HEK293 (cell line): ENCODE results near the gene ATP4A.

Experiments
- CTCF ChIA-PET: fragments of 350-600 bp; formaldehyde crosslinking; extraction: SDS; loops from one replicate; lab custom pipeline; 2021; ENCODE audit warnings: antibody characterized with exemption; lab: Yijun Ruan, JAX
- POLR2A ChIA-PET: fragments of 300-600 bp; formaldehyde crosslinking; extraction: SDS; loops from one replicate; lab custom pipeline; 2020; ENCODE audit warnings: antibody characterized with exemption, inconsistent platforms; lab: Yijun Ruan, JAX
- H3K27ac ChIP-seq: fragments of 200-500 bp; sonication (Bioruptor generic); 2 replicates; pipeline ENCODE4 v1.5.1; 2014; ENCODE audit warnings: low read depth, low read length, control low read depth, inconsistent platforms; ENCODE audit errors: extremely low read depth
- H3K36me3 ChIP-seq, 2 experiments: fragments of 200-500 bp in 1 of 2; sonication (Bioruptor generic) in 1 of 2; 1 replicate in 1 of 2; 2 replicates in 1 of 2; pipeline ENCODE4 v1.5.1; 2014 to 2017; ENCODE audit warnings: inconsistent platforms in 2 of 2, low read length in 2 of 2; ENCODE audit not compliant: control insufficient read depth in 2 of 2, insufficient read depth in 1 of 2
- H3K4me1 ChIP-seq: fragments of 200-500 bp; sonication (Bioruptor generic); 2 replicates; pipeline ENCODE4 v1.5.1; 2014; ENCODE audit warnings: mild to moderate bottlenecking, low read length, inconsistent platforms; ENCODE audit not compliant: control insufficient read depth, insufficient read depth
- H3K4me3 ChIP-seq: 2 replicates; pipeline ENCODE4 v1.5.1; 2011; ENCODE audit warnings: low read depth, mild to moderate bottlenecking, control low read depth, low read length, moderate library complexity
- H3K9me3 ChIP-seq: fragments of 200-500 bp; sonication (Bioruptor generic); 2 replicates; pipeline ENCODE4 v1.5.1; 2014; ENCODE audit warnings: low read depth, low read length, inconsistent platforms; ENCODE audit not compliant: control insufficient read depth, insufficient read depth
- KLF8 ChIP-seq: fragments of 450-650 bp; formaldehyde crosslinking; IDR thresholded peaks from 2 replicates; pipeline ENCODE4 v1.5.1; 2016; ENCODE audit warnings: missing biosample characterization, missing genetic modification characterization
- KLF9 ChIP-seq: fragments of 450-650 bp; formaldehyde crosslinking; IDR thresholded peaks from 2 replicates; pipeline ENCODE4 v1.5.1; 2016; ENCODE audit warnings: missing biosample characterization, missing genetic modification characterization, low read depth
- SP2 ChIP-seq: fragments of 450-650 bp; formaldehyde crosslinking; IDR thresholded peaks from 2 replicates; pipeline ENCODE4 v1.5.1; 2016; ENCODE audit warnings: missing biosample characterization, missing genetic modification characterization
- ZNF132 ChIP-seq: fragments of 450-650 bp; formaldehyde crosslinking; IDR thresholded peaks from 2 replicates; pipeline ENCODE4 v1.5.1; 2017; ENCODE audit warnings: missing biosample characterization, missing genetic modification characterization, borderline replicate concordance
- ZNF146 ChIP-seq: fragments of 450-650 bp; formaldehyde crosslinking; IDR thresholded peaks from 2 replicates; pipeline ENCODE4 v1.5.1; 2016; ENCODE audit warnings: missing biosample characterization, missing genetic modification characterization
- ZNF2 ChIP-seq: fragments of 450-650 bp; formaldehyde crosslinking; IDR thresholded peaks from 2 replicates; pipeline ENCODE4 v1.5.1; 2016; ENCODE audit warnings: missing biosample characterization, missing genetic modification characterization
- ZNF335 ChIP-seq: fragments of 450-650 bp; formaldehyde crosslinking; conservative IDR thresholded peaks from 2 replicates; pipeline ENCODE4 v1.5.1; 2016; ENCODE audit warnings: missing biosample characterization, missing genetic modification characterization
- ZNF366 ChIP-seq: fragments of 450-650 bp; formaldehyde crosslinking; conservative IDR thresholded peaks from 2 replicates; pipeline ENCODE4 v1.5.1; 2016; ENCODE audit warnings: missing biosample characterization, missing genetic modification characterization
- ZNF664 ChIP-seq: fragments of 450-650 bp; formaldehyde crosslinking; IDR thresholded peaks from 2 replicates; pipeline ENCODE4 v1.5.1; 2016; ENCODE audit warnings: missing biosample characterization, missing genetic modification characterization
- ZNF768 ChIP-seq: fragments of 450-650 bp; formaldehyde crosslinking; IDR thresholded peaks from 2 replicates; pipeline ENCODE4 v1.5.1; 2018; ENCODE audit warnings: missing biosample characterization, mild to moderate bottlenecking, missing genetic modification characterization
- TF ChIP-seq, protein P1 (sequence below): fragments of 450-650 bp; formaldehyde crosslinking; IDR thresholded peaks from 2 replicates; pipeline ENCODE4 v1.5.1; 2017; ENCODE audit warnings: missing biosample characterization, mild to moderate bottlenecking, missing genetic modification characterization, moderate library complexity
- TF ChIP-seq, protein P2 (sequence below): fragments of 450-650 bp; formaldehyde crosslinking; IDR thresholded peaks from 2 replicates; pipeline ENCODE4 v1.5.1; 2016; ENCODE audit warnings: missing biosample characterization, missing genetic modification characterization
- TF ChIP-seq, protein P3 (sequence below): fragments of 450-650 bp; formaldehyde crosslinking; IDR thresholded peaks from 2 replicates; pipeline ENCODE4 v1.5.1; 2017; ENCODE audit warnings: missing biosample characterization, missing genetic modification characterization
- TF ChIP-seq, protein P4 (sequence below): fragments of 450-650 bp; formaldehyde crosslinking; IDR thresholded peaks from 2 replicates; pipeline ENCODE4 v1.5.1; 2016; ENCODE audit warnings: missing biosample characterization, missing genetic modification characterization

Gene ATP4A

DNA sequence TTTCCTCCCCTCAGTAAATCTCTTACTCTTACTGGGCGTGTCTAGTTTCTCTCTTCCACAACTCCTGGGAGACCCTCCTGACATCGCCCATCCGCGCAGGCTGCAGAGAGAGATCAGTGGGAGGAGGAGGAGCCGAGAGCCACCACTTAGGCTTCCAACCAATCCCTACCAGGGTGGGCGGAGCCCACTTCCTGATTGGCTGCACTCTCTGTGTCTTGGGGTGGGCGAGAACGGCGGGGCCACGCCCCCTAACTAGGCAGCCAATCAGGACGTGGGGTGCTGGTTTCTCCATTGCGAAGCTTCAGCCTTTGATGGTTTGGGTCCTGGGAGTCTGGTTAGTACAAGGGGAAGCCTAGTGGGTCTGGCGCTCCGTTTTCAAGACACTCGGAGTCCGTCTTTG, 22.4 kb upstream of the ATP4A start, which contains the start of gene PMIS2:
Gene PMIS2, plus strand, starts transcription at position 326 of the 400 bp plus-strand sequence. CDS start 87 bp downstream, outside the sequence.
- Histone ChIP-seq H3K27ac (no peak within 1 kb of the TSS), H3K4me1 (no peaks in the 10 kb centered on the region), H3K4me3 (no peak within 1 kb of the TSS)
- CTCF ChIA-PET = interaction anchor here (0.7 kb wide), 2 partner anchors 13 to 16 kb away, joined by 5 to 8 read pairs; no protein-coding TSS in a partner anchor
- TF ChIP-seq ZNF335 (tag by site-specific recombination) (no peak), KLF9 (tag by site-specific recombination) (peak; percentile 58; the same call in 1 of the 2 replicates), SP2 (tag by site-specific recombination) (peak; percentile 44; the same call in 1 of the 2 replicates)
- TF ChIP-seq, all 188 proteins: peak for 2
- POLR2A ChIA-PET = no interaction called here
- H3K36me3 ChIP-seq = no peaks in the 10 kb centered on the region
- no peaks in the 10 kb centered on the region; the same call in 1 of the 2 replicates for H3K9me3 ChIP-seq

DNA sequence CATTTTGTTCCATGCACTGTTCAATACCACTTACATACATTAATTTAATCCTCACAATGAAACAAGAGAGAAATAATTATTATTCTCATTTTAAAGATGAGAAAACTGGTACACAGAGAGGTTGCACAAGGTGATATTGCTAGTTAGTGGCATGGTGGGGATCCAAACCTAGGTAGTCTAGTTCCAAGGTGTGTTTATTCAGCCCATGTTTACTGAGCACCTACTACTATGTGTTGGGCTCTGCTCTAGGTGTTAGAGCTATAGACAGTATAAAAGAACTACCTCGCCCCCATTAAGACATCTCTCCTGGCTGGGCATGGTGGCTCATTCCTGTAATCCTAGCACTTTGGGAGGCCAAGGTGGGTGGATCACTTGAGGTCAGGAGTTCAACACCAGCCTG, 19.3 kb upstream of the ATP4A start:
- CTCF ChIA-PET = interaction anchor here (1.0 to 2.5 kb wide), 2 partner anchors 10 to 34 kb away, joined by 3 to 8 read pairs; no protein-coding TSS in a partner anchor
- POLR2A ChIA-PET = no interaction called here
- no peaks in the 10 kb centered on the region; the same call in 1 of the 2 replicates for H3K9me3 ChIP-seq
- H3K27ac ChIP-seq = no peak overlapping the region
- TF ChIP-seq ZNF132 (tag by site-specific recombination) (no peak), KLF8 (no peak), ZNF664 (peak; percentile 70; the same call in 1 of the 2 replicates)
- TF ChIP-seq, protein P1, sequence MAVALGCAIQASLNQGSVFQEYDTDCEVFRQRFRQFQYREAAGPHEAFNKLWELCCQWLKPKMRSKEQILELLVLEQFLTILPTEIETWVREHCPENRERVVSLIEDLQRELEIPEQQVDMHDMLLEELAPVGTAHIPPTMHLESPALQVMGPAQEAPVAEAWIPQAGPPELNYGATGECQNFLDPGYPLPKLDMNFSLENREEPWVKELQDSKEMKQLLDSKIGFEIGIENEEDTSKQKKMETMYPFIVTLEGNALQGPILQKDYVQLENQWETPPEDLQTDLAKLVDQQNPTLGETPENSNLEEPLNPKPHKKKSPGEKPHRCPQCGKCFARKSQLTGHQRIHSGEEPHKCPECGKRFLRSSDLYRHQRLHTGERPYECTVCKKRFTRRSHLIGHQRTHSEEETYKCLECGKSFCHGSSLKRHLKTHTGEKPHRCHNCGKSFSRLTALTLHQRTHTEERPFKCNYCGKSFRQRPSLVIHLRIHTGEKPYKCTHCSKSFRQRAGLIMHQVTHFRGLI (tag by site-specific recombination) = 0 out of 2 replicates have a peak, but pooled peaks have one; percentile 52
- H3K36me3 ChIP-seq = no peaks in the 10 kb centered on the region; a peak in 1 of 3 replicates
- no peaks in the 10 kb centered on the region for H3K4me1 ChIP-seq
- no peak overlapping the region for H3K4me3 ChIP-seq

DNA sequence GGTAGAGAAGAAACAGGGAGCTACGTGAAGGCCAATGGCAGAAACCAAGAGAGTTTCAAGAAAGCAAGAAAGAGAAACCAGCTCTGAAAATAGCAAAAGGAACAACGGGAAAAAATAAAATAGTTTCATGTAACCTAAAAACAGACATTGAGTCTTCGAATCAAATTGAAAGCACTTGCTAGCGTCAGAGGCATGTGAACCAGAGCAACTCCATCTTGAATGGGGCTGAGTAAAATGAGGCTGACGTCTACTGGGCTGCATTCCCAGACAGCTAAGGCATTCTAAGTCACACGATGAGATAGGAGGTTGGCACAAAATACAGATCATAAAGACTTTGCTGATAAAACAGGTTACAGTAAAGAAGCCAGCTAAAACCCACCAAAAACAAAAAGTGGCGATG, 15.2 kb upstream of the ATP4A start:
- Histone ChIP-seq H3K27ac (no peak overlapping the region), H3K9me3 (peaks cover 17% of the 10 kb centered on the region), H3K36me3 (no peaks in the 10 kb centered on the region; a peak in 1 of 3 replicates), H3K4me1 (no peaks in the 10 kb centered on the region), H3K4me3 (no peak overlapping the region)
- TF ChIP-seq ZNF366 = no peak
- TF ChIP-seq, protein P2, sequence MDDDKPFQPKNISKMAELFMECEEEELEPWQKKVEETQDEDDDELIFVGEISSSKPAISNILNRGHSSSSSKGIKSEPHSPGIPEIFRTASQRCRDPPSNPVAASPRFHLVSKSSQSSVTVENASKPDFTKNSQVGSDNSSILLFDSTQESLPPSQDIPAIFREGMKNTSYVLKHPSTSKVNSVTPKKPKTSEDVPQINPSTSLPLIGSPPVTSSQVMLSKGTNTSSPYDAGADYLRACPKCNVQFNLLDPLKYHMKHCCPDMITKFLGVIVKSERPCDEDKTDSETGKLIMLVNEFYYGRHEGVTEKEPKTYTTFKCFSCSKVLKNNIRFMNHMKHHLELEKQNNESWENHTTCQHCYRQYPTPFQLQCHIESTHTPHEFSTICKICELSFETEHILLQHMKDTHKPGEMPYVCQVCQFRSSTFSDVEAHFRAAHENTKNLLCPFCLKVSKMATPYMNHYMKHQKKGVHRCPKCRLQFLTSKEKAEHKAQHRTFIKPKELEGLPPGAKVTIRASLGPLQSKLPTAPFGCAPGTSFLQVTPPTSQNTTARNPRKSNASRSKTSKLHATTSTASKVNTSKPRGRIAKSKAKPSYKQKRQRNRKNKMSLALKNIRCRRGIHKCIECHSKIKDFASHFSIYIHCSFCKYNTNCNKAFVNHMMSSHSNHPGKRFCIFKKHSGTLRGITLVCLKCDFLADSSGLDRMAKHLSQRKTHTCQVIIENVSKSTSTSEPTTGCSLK (tag by site-specific recombination) = no peak
- no peak for TF ChIP-seq ZNF768
- TF ChIP-seq, protein P3, sequence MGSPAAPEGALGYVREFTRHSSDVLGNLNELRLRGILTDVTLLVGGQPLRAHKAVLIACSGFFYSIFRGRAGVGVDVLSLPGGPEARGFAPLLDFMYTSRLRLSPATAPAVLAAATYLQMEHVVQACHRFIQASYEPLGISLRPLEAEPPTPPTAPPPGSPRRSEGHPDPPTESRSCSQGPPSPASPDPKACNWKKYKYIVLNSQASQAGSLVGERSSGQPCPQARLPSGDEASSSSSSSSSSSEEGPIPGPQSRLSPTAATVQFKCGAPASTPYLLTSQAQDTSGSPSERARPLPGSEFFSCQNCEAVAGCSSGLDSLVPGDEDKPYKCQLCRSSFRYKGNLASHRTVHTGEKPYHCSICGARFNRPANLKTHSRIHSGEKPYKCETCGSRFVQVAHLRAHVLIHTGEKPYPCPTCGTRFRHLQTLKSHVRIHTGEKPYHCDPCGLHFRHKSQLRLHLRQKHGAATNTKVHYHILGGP (tag by site-specific recombination) = no peak
- ChIA-PET CTCF (interaction anchor here (0.7 to 2.8 kb wide), 5 partner anchors 13 to 68 kb away, joined by 3 to 14 read pairs (median 4); no protein-coding TSS in a partner anchor), POLR2A (no interaction called here)

DNA sequence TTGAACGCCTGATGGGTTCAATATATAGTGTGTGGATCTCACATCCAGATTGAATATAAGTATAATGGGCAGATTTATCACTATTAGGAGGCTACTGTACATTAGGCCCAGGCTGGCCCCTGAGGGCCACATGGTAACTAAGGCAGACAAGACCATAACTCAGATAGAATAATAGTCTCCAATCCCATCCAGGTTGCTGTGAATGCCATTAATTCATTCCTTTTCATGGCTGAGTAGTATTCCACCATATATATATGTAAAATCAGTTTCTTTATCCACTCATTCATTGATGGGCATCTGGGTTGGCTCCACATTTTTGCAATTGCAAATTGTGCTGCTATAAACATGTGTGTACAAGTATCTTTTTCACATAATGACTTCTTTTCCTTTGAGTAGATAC, 14.5 kb upstream of the ATP4A start:
- Histone ChIP-seq H3K9me3 (peaks cover 17% of the 10 kb centered on the region), H3K36me3 (no peaks in the 10 kb centered on the region; a peak in 1 of 3 replicates), H3K27ac (no peak overlapping the region), H3K4me3 (no peak overlapping the region), H3K4me1 (no peaks in the 10 kb centered on the region)
- ChIA-PET CTCF (interaction anchor here (0.7 to 2.8 kb wide), 3 partner anchors 14 to 30 kb away, joined by 3 to 14 read pairs (median 4); no protein-coding TSS in a partner anchor), POLR2A (no interaction called here)
- TF ChIP-seq ZNF146 (peak; percentile 95), ZNF2 (no peak)
- TF ChIP-seq, protein P4, sequence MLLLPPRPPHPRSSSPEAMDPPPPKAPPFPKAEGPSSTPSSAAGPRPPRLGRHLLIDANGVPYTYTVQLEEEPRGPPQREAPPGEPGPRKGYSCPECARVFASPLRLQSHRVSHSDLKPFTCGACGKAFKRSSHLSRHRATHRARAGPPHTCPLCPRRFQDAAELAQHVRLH (tag by site-specific recombination) = peak; percentile 45; the same call in 1 of the 2 replicates
